Measurements from ENCODE around the gene PID1.

DNA sequence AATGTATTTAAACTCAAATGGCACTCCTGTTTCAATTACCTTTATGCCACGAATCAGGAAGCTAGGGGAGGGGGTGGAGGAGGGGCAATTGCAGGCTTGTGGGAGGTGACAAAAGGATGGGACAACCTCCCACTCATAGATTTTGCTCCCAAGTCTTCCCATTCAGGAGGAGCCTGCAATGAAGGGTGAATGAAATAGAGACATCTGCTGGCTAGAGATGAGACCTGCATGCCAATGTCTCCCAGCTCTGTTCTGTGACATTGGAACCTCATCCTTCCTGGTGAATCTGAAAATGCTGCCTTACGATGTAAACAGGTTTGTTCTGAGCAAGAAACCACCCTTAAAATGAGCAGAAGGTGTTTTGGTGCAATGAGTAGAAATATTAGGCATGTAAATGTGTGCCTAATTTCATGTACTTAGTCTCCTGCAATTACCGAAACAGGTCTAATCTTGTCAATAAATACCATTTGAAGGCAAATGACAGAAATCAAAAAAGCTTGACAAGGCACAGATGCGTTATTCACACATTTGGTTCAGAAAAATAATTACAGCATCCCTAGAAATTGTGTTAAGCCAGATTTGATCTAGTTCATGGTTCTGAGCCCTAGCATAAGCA is 2.7 kb upstream of the PID1 start:
- TF ChIP-seq, protein P1, sequence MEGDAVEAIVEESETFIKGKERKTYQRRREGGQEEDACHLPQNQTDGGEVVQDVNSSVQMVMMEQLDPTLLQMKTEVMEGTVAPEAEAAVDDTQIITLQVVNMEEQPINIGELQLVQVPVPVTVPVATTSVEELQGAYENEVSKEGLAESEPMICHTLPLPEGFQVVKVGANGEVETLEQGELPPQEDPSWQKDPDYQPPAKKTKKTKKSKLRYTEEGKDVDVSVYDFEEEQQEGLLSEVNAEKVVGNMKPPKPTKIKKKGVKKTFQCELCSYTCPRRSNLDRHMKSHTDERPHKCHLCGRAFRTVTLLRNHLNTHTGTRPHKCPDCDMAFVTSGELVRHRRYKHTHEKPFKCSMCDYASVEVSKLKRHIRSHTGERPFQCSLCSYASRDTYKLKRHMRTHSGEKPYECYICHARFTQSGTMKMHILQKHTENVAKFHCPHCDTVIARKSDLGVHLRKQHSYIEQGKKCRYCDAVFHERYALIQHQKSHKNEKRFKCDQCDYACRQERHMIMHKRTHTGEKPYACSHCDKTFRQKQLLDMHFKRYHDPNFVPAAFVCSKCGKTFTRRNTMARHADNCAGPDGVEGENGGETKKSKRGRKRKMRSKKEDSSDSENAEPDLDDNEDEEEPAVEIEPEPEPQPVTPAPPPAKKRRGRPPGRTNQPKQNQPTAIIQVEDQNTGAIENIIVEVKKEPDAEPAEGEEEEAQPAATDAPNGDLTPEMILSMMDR (IDR thresholded peaks at IDR 0.05): peak; percentile 42 to 72 (median 57)
- no peak for TF ChIP-seq POLR2A (IDR thresholded peaks at IDR 0.05)

All from esophagus squamous epithelium (tissue), 4 donors.